GM08714 (cell line): ENCODE data around the gene OTP.

Experiments used
- H3K4me3 ChIP-seq: fragments of 200-500 bp; sonication (Bioruptor generic); 2 replicates; pipeline ENCODE4 v1.5.1; 2014; ENCODE audit warnings: mild to moderate bottlenecking, low read length, inconsistent platforms
- ZNF274 ChIP-seq: IDR thresholded peaks from 2 replicates; pipeline ENCODE4 v1.6.1; 2012; ENCODE audit warnings: mild to moderate bottlenecking, low read depth, low read length

Gene OTP

GRCh38 chr5:77643654-77644370 is 5.3 kb upstream of the OTP start:
- no peak for TF ChIP-seq ZNF274
- no peak overlapping the region; the same call in 1 of the 2 replicates for H3K4me3 ChIP-seq

- no peak for TF ChIP-seq ZNF274
- no peak overlapping the region; the same call in 1 of the 2 replicates for H3K4me3 ChIP-seq
These were observed 4.5 kb upstream of the OTP start for GRCh38 chr5:77642738-77643653.

- no peak for TF ChIP-seq ZNF274
These were observed 3.6 kb upstream of the OTP start for GRCh38 chr5:77641963-77642737.

GRCh38 chr5:77641397-77641943 is 3.0 kb upstream of the OTP start:
- no peak overlapping the region for H3K4me3 ChIP-seq
- TF ChIP-seq ZNF274: no peak

More at GRCh38 chr5:77641963-77642737, 3.6 kb upstream of the OTP start:
- no peak overlapping the region for H3K4me3 ChIP-seq

GRCh38 chr5:77640589-77641396 is 2.3 kb upstream of the OTP start:
- H3K4me3 ChIP-seq: no peak overlapping the region; the same call in 1 of the 2 replicates
- TF ChIP-seq ZNF274: no peak

- no peak overlapping the region for H3K4me3 ChIP-seq
- no peak for TF ChIP-seq ZNF274
These were observed 504 bp upstream of the OTP start for GRCh38 chr5:77638763-77639671.

GRCh38 chr5:77637170-77637997 is 1.1 kb downstream of the OTP start:
- no peak for TF ChIP-seq ZNF274
- H3K4me3 ChIP-seq: no peak overlapping the region

GRCh38 chr5:77636641-77637169 is 1.8 kb downstream of the OTP start:
- H3K4me3 ChIP-seq: no peak overlapping the region
- no peak for TF ChIP-seq ZNF274

GRCh38 chr5:77635917-77636640 is 2.4 kb downstream of the OTP start:
- no peak for TF ChIP-seq ZNF274
- no peak overlapping the region for H3K4me3 ChIP-seq

- TF ChIP-seq ZNF274: no peak
- no peak overlapping the region for H3K4me3 ChIP-seq
These were observed 3.2 kb downstream of the OTP start for GRCh38 chr5:77635067-77635916.
